GM15510 (cell line): ENCODE results near the gene LRRC8A.

Source experiments
- POLR2A ChIP-seq: IDR thresholded peaks from 3 replicates; pipeline ENCODE4 v1.6.1; 2011; ENCODE audit warnings: borderline replicate concordance; ENCODE audit not compliant: insufficient read length; ENCODE audit errors: extremely low read depth

LRRC8A gene

DNA sequence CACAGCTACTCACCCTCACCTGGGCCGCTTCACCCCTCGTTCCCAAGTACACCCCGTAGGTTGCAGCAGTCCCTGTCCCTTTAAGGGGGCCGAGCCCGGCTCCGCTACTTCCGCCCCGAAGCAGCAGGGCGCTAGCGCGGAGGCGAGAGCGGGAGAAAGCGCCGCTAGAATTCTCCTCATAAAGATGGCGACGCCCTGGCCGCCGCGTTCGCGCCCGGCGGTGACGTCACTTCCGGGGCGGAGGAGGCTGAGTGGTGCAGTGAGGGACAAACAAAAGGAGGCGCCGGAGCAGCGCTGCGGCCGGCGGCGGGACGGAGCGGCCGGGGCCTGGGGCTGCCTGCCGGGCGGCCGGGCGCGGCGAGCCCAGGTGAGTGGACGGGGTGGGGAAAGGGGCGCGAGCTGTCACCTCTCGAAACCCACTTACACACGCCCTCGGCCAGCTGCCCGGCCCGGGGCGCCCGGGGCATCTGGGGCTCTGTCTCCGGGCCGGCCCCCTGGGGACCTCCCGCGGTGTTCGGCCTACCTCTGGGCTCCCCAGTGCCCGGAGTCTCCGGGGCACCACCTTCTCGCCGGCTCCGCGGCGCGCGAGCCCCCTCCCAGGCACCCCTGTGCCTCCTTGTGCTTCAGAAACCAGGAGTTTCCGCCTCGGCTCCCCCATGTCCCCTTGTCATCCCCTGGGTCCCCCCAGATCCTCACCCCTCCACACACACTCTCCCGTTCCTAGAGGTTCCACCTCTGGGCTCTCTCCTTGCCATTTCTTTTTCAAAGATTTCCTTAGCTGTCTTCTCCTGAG, at the start of gene LRRC8A, which contains the start of gene KYAT1:
TSS of gene LRRC8A (plus strand) at position 250 of the 793 bp plus-strand sequence. CDS start 25,032 bp downstream, outside the sequence.
TSS of gene KYAT1 (minus strand) at position 67 of the 793 bp plus-strand sequence. CDS start 36,545 bp downstream, outside the sequence.
- TF ChIP-seq POLR2A, result peak; percentile 81

DNA sequence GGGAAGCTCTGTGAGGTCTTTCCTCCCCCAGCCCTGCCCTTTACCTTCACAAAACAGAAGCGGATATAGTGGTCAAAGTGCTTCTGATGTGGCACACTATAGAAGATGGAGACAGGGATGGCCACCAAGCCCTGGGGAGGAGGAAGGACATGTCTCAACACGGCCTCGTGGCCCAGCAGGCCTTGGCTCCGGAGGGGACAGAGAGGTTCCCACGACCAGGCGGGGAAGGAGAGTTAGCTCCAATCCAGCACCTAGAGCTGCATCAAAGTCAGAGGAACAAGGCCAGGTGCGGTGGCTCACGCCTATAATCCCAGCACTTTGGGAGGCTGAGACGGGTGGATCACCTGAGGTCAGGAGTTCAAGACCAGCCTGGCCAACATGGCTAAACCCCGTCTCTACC, 48.2 kb upstream of the LRRC8A start:
- TF ChIP-seq POLR2A, result no peak

DNA sequence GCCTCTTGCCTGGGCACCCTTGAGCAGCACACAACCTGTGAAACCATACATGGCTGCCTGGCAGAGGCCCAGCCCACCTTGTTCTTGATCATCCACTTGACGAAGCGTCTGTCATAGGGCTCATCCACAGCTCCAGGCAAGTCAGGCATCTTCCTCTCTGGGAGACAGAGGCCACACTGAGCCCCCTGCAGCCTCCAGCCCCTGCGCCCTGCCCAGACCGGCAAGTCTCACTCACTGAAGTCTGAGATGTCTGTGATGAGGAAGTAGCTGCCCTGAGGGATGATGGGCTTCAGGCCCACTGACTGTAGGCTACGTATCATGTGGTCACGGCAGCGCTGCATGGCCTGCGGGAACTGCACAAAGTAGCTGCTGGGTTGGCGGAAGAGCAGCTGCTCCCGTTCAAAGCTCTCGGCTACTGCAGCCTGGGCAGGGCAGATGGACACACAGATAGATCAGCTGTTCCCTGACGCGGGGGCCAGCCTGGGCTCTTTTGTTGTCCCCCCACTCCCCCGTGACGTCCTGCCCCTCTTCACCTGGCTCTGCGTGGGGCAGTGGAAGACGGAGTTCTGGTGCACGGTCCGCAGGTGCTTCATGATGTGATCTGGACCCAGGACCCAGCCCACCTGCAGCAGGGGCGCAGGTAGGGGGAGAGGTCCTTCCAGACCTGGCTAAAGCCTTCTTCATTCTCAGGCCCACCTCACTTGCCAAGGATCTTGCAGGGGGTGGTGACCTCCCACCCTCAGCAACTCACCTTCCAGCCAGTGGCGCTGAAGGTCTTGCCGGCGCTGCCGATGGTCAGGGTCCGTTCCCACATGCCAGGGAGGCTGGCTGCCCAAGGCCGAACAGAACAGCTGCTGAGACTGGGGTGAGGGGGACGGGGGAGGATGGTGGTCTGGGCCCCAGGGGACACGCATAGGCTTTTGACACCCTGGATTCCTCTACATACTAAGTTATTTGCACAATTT, 46.4 kb upstream of the LRRC8A start:
- TF ChIP-seq POLR2A, result no peak

DNA sequence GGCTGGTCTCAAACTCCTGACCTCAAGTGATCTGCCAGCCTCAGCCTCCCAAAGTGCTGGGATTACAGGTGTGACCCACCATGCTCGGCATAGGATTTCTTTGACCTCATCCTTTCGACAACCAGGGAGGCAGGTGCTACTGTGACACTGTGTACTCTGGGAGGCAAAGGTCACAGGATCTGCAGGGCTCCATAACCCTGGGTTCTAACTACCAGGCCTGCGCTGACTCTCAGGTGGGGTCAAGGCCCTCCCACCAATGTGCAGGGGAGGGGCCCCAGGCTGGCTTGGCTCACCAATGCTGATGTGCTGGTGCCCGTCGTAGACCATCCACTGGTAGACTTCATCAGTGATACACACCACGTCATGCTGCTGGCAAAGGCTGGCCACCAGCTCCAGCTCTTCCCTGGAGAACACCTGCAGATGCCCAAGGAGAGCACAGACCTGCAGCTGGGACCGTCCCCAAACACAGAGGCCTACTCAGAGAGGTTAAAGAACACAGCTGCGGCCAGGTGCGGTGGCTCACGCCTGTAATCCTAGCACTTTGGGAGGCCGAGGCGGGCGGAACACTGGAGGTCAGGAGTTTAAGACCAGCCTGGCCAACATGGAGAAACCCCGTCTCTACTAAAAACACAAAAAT, 45.3 kb upstream of the LRRC8A start:
- TF ChIP-seq POLR2A, result no peak

DNA sequence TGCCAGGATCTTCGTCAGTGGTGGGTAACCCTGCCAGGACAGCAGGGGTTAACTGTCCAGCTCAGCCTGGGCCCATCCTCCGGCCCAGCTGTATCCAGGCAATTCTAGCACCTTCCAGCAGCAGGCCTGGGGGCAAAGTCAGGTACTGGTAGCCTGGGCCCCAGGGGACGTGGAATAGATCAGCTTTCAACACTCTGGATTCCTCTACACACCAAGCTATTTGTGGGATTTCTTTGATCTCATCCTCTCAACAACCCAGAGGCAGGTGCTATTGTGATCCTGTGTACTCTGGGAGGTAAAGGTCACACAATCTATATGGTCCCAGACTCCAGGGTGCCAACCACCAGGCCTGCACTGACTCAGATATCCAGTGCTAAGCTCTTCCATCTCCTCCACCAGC, 43.6 kb upstream of the LRRC8A start:
- no peak for TF ChIP-seq POLR2A

DNA sequence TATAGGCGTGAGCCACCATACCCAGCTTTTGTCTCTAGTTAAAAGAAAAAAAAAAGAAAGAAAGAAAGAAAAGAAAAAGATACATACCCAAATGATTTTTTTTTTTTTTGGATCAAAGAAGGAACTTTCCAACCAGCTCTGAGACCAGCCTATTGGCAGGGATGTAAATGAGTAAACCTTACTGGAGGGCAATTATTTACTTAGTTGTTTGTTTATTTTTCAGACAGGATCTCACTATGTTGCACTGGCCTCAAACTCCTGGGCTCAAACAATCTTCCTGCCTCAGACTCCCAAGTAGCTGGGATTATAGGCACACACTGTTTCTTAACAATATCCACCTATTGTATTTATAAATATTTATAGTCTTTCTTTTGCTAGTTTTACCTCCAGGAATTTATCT, 41.4 kb upstream of the LRRC8A start:
- TF ChIP-seq POLR2A, result no peak

DNA sequence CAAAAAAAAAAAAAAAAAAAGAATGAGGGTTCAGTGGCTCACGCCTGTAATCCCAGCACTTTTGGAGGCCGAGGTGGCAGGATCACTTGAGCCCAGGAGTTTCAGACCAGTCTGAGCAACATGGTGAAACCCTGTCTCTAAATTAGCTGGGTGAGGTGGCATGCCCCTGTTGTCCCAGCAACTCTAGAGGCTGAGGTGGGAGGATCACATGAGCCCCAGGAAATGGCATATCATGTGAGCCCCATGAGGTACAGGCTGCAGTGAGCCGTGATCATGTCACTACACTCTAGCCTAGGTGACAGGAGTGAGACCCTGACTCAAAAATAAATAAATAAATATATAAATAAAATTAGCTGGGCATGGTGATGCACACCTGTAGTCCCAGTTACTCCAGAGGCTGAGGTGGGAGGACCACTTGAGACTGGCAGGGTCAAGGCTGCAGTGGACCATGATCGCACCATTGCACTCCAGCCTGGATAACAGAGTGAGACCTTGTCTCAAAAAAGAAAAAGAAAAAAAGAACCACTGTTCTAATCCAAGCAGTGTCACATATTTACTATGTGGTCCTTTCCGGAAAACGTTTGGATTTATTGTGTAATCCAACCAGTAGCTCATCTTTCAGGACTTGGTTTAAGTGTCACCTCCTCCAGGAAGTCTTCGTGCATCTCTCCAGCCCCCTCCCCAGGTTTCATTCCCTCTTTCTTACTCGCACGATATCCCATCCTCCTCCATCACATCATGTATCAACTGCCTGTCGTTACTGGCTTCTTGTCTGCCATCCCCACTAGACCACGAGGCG, 40.0 kb upstream of the LRRC8A start:
- no peak for TF ChIP-seq POLR2A

DNA sequence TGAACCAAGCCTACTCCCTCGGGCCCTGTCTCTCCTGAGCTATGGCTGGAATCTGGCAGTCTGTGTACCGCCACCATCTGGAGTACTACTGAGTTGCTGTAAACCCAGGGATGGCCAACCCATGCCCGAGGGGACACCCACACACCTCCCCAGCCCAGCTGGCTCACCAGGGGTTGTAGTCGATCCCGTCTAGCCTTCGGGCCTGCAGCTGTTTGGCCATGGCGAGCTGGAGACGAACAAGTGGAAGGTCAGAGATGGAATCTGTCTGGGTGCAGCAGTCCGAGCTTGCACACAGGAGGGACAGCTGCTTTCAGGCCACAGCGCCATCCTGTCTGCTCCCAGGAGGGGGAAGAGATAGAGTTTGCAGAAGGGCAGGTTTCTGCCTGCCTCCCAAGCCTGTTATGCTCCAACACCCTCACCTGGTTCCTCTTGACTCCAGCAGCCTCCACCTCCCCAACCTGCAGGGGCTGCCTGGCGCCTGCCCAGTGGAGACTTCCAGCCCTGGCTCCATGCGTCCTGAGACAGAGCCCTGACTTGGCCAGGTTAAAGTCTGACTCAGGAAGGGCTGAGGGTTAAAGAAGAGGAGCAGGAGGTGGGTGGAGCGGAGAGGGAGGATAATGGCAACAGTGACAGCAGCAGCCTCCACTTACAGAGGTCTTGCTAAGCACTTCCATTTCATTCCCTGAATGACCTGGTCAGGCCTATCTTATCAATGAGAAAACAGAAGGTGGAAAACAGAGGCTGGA, 36.6 kb upstream of the LRRC8A start:
- no peak for TF ChIP-seq POLR2A

DNA sequence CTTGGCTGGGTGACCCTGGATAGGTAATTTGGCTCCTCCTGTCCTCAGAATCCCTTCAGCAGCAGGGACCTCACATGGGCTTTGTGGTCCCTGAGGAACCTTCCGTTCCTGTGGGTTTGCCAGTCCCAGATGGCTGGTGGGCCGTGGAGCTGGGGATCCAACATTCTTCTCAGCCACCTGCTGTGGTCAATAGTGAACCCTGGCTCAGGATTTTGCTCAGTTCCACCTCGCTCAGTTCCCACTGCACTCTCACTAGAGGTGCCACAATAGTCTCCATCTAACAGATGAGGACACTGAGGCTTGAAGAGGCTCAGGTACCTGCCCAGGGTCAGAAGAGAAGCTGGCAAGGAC, 35.3 kb upstream of the LRRC8A start:
- TF ChIP-seq POLR2A, result no peak

DNA sequence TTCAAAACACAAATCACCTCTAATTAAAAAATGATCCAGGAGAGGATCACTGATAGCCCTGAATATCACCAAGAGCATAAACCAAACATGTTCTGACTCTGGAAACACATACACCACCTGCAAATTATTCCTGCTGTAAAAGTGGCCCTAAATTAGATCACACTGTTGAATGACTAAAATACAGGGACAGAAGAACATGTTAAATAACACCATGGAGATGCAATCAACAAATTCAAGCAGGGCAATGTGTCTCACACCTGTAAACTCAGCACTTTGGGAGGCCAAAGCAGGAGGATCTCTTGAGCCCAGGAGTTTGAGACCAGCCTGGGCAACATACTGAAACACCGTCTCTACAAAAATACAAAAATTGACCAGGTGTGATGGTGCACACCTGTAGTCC, 34.1 kb upstream of the LRRC8A start:
- TF ChIP-seq POLR2A, result no peak

DNA sequence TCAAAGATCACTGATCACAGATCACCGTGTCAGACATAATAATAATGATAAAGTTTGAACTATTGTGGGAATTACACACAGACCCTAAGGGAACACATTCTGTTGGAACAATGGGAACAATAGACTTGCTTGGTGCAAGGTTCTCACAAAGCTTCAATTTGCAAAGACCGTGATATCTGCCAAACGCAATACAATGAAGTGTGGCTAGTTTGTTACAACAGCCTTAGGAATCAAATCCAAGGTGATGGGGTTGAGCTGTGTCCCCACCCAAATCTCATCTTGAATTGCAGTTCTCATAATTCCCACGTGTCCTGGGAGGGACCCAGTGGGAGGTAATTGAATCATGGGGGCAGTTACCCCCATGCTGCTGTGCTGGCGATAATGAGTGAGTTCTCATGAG, 21.0 kb upstream of the LRRC8A start:
- TF ChIP-seq POLR2A, result no peak

DNA sequence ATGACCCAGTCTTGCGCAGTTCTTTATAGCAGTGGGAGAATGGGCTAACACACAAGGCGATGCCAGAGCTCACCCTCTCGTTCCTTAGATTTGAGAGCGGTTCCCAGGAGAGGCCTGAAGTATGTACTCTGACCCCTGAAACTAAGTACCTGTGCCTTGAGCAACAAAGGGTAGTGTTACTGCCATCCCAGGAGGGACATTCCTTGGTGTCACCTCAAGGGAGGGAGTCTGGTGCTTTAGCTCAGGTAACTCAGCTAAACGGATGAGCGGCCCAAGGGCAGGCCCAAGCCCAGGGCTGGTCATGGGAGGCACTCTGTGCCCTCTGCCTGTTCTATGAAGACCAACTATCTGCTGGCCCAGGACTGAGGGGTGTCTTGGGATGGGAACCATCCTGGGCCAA, 20.4 kb upstream of the LRRC8A start:
- TF ChIP-seq POLR2A, result no peak

DNA sequence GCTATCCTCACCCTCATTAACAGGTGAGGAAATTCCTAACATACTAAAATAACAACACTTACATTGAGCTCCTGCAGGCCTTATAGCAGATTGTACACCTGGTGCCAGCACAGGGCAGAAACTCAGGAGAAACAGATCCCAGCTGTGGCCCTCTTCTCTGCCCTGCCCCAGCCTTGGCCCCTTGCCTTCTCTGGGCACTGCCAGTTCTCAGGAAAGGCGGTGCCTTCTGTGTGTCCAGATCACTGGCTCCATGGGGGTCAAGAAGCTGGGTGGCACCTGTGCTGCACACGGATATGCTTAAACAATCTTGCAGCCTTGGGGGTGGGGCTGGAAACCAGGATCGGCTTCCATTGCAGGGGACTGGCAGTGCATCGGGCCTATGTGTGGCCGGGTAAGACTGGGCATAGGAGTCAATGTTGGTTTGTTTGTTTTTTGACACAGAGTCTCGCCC, 19.5 kb upstream of the LRRC8A start:
- no peak for TF ChIP-seq POLR2A
